ENCODE measurements around the gene POU2F3. TPM values are rescaled to one million over a fixed set of nuclear protein-coding genes. Genes with fewer than 3 reads are reported as not detected.

POU2F3 gene
- total and polyA plus RNA-seq, 2 of the 13 experiments (the other 11 are each of a cell fraction or from before 2014, with no cell fraction given): not detected

DNA sequence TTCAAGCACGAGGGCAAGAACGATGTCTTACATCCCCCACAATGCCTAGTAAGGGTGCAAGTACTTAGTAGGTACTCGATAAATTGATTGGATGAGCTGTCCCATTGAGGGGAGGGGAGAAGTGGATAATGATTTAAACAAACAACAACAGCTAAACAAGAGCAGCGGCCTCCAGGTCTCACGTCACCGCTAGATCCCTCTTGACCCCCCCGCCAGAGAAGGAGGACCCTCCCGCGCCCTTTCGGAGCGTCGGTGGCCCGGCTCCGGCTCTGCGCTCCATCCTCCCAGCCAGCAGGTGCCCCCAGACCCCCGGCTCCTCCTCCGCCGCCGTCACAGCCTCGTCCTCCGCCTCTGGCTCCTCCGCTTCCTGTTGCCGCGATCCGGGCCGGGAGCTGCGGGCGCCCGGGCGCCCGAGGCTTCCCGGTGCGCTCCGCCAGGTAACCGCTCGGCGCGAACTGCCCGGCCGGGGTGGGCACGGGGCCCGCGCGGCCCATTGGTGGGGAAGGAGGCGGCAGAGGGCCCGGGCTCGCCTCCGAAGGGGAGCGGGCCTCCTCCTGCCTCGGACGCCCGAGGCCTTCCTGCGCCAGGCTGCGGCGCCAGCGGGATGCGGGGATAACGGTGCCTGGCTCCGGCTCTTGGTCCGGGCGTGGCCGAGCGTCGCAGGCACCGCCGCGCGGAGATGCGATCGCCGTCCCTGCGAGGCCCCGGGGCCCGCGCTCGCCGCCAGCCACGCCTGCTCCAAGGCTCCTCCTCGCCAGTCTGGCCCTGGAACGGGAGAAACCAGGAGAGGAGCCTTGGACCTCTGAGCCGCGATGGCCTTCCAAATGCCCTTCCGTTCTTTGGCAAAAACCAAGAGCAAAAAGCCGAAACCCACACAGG lies 85.2 kb downstream of the POU2F3 start, which contains the start of gene TLCD5 (continued):
- TF ChIP-seq, protein P1, sequence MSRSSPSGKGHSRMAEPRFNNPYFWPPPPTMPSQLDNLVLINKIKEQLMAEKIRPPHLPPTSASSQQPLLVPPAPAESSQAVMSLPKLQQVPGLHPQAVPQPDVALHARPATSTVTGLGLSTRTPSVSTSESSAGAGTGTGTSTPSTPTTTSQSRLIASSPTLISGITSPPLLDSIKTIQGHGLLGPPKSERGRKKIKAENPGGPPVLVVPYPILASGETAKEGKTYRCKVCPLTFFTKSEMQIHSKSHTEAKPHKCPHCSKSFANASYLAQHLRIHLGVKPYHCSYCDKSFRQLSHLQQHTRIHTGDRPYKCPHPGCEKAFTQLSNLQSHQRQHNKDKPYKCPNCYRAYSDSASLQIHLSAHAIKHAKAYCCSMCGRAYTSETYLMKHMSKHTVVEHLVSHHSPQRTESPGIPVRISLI (CRISPR knock-in tag; IDR thresholded peaks at IDR 0.05; ENCODE audit: borderline replicate concordance): no peak
- peak; percentile 86 for TF ChIP-seq RBFOX2 (IDR thresholded peaks at IDR 0.05; ENCODE audit: low read depth, low read length)
- TF ChIP-seq SOX6 (IDR thresholded peaks at IDR 0.05): no peak
- peak; percentile 32; the same call in 1 of the 2 replicates for TF ChIP-seq SOX6 (CRISPR knock-in tag; IDR thresholded peaks at IDR 0.05)
- TF ChIP-seq ZNF10 (CRISPR knock-in tag; IDR thresholded peaks at IDR 0.05; ENCODE audit: borderline replicate concordance, low read depth): no peak
- TF ChIP-seq, protein P2, sequence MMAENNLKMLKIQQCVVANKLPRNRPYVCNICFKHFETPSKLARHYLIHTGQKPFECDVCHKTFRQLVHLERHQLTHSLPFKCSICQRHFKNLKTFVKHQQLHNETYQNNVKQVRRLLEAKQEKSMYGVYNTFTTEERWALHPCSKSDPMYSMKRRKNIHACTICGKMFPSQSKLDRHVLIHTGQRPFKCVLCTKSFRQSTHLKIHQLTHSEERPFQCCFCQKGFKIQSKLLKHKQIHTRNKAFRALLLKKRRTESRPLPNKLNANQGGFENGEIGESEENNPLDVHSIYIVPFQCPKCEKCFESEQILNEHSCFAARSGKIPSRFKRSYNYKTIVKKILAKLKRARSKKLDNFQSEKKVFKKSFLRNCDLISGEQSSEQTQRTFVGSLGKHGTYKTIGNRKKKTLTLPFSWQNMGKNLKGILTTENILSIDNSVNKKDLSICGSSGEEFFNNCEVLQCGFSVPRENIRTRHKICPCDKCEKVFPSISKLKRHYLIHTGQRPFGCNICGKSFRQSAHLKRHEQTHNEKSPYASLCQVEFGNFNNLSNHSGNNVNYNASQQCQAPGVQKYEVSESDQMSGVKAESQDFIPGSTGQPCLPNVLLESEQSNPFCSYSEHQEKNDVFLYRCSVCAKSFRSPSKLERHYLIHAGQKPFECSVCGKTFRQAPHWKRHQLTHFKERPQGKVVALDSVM (CRISPR knock-in tag; IDR thresholded peaks at IDR 0.05): peak; percentile 68; the same call in 1 of the 2 replicates
- TF ChIP-seq TCF7 (IDR thresholded peaks at IDR 0.05; ENCODE audit: low read depth): no peak
- TF ChIP-seq THAP11 (CRISPR knock-in tag; IDR thresholded peaks at IDR 0.05): peak; percentile 64
- TF ChIP-seq PPARG (CRISPR knock-in tag; conservative IDR thresholded peaks at IDR 0.05): 0 out of 2 replicates have a peak, but pooled peaks have one; percentile 20
- TF ChIP-seq MTF1 (CRISPR knock-in tag; IDR thresholded peaks at IDR 0.05): no peak
- TF ChIP-seq, protein P3, sequence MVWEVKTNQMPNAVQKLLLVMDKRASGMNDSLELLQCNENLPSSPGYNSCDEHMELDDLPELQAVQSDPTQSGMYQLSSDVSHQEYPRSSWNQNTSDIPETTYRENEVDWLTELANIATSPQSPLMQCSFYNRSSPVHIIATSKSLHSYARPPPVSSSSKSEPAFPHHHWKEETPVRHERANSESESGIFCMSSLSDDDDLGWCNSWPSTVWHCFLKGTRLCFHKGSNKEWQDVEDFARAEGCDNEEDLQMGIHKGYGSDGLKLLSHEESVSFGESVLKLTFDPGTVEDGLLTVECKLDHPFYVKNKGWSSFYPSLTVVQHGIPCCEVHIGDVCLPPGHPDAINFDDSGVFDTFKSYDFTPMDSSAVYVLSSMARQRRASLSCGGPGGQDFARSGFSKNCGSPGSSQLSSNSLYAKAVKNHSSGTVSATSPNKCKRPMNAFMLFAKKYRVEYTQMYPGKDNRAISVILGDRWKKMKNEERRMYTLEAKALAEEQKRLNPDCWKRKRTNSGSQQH (CRISPR knock-in tag; IDR thresholded peaks at IDR 0.05; ENCODE audit: low read depth): no peak
- TF ChIP-seq, protein P4, sequence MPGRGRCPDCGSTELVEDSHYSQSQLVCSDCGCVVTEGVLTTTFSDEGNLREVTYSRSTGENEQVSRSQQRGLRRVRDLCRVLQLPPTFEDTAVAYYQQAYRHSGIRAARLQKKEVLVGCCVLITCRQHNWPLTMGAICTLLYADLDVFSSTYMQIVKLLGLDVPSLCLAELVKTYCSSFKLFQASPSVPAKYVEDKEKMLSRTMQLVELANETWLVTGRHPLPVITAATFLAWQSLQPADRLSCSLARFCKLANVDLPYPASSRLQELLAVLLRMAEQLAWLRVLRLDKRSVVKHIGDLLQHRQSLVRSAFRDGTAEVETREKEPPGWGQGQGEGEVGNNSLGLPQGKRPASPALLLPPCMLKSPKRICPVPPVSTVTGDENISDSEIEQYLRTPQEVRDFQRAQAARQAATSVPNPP (CRISPR knock-in tag; IDR thresholded peaks at IDR 0.05): peak; percentile 47; the same call in 1 of the 2 replicates
- no peak for TF ChIP-seq SYNCRIP (IDR thresholded peaks at IDR 0.05; ENCODE audit: insufficient read depth, low read depth, low read length)
- no peak for TF ChIP-seq MYNN (CRISPR knock-in tag; IDR thresholded peaks at IDR 0.05; ENCODE audit: low read depth)
- no peak for TF ChIP-seq ZBTB7B (CRISPR knock-in tag; IDR thresholded peaks at IDR 0.05)
- TF ChIP-seq ZNF264 (CRISPR knock-in tag; IDR thresholded peaks at IDR 0.05): no peak
- no peak for TF ChIP-seq MZF1 (CRISPR knock-in tag; IDR thresholded peaks at IDR 0.05; ENCODE audit: borderline replicate concordance)
- TF ChIP-seq ZNF251 (CRISPR knock-in tag; IDR thresholded peaks at IDR 0.05): no peak
- no peak for TF ChIP-seq NR2F6 (IDR thresholded peaks at IDR 0.05)
- TF ChIP-seq NR2F6 (CRISPR knock-in tag; IDR thresholded peaks at IDR 0.05): no peak
- no peak for TF ChIP-seq ZNF747 (CRISPR knock-in tag; IDR thresholded peaks at IDR 0.05; ENCODE audit: borderline replicate concordance)
- peak; percentile 89 for TF ChIP-seq ZNF263 (CRISPR knock-in tag; IDR thresholded peaks at IDR 0.05)
- TF ChIP-seq ZFX (CRISPR knock-in tag; IDR thresholded peaks at IDR 0.05; ENCODE audit: low read depth): peak; percentile 93
- TF ChIP-seq SALL2 (CRISPR knock-in tag; IDR thresholded peaks at IDR 0.05): peak; percentile 89
